GM11168 (cell line): ENCODE results near the gene P2RX3.

ENCODE experiments used
- in situ Hi-C: fragments of 300-500 bp; cut with MboI; formaldehyde crosslinking; loops from one replicate; pipeline ENCODE4 v1.12.0; 2022; ENCODE audit warnings: low sequenced_read_pairs; ENCODE audit not compliant: unreplicated experiment

Gene P2RX3

GRCh38 chr11:57364851-57365660 lies 26.9 kb downstream of the P2RX3 start:
- in situ Hi-C loops: no loop called here

GRCh38 chr11:57368106-57368844 lies 30.1 kb downstream of the P2RX3 start:
- in situ Hi-C loops: no loop called here

GRCh38 chr11:57368845-57369232 lies 30.7 kb downstream of the P2RX3 start:
- in situ Hi-C loops: no loop called here

GRCh38 chr11:57370251-57370650 lies 32.1 kb downstream of the P2RX3 start:
- in situ Hi-C loops: no loop called here

- in situ Hi-C loops: no loop called here
Measured at GRCh38 chr11:57370941-57371340, 32.8 kb downstream of the P2RX3 start.

- in situ Hi-C loops: no loop called here
Measured at GRCh38 chr11:57373146-57373545, 35.0 kb downstream of the P2RX3 start.

- in situ Hi-C loops: no loop called here
Measured at GRCh38 chr11:57374966-57375365, 36.8 kb downstream of the P2RX3 start.

- in situ Hi-C loops: no loop called here
Measured at GRCh38 chr11:57375490-57375889, 37.3 kb downstream of the P2RX3 start.

GRCh38 chr11:57376095-57377090 lies 38.2 kb downstream of the P2RX3 start:
- in situ Hi-C loops: no loop called here

GRCh38 chr11:57377107-57377506 lies 39.0 kb downstream of the P2RX3 start:
- in situ Hi-C loops: no loop called here

GRCh38 chr11:57378186-57378585 lies 40.0 kb downstream of the P2RX3 start:
- in situ Hi-C loops: no loop called here

- in situ Hi-C loops: no loop called here
Measured at GRCh38 chr11:57379732-57380131, 41.6 kb downstream of the P2RX3 start.

- in situ Hi-C loops: no loop called here
Measured at GRCh38 chr11:57380975-57381374, 42.8 kb downstream of the P2RX3 start, which contains the start of gene PRG3. Gene PRG3 (minus strand): TSS chr11:57381150. CDS start chr11:57380708, 442 bp downstream.

- in situ Hi-C loops: no loop called here
Measured at GRCh38 chr11:57386178-57386940, 48.2 kb downstream of the P2RX3 start.

- in situ Hi-C loops: no loop called here
Measured at GRCh38 chr11:57387289-57388030, 49.3 kb downstream of the P2RX3 start.

GRCh38 chr11:57390535-57390934 lies 52.4 kb downstream of the P2RX3 start, which contains the start of gene PRG2:
Gene PRG2 (minus strand): TSS chr11:57390650. CDS start chr11:57389944, 706 bp downstream.
- in situ Hi-C loops: no loop called here

- in situ Hi-C loops: no loop called here
Measured at GRCh38 chr11:57391111-57391510, 53.0 kb downstream of the P2RX3 start.

GRCh38 chr11:57391539-57391938 lies 53.4 kb downstream of the P2RX3 start:
- in situ Hi-C loops: no loop called here
